ENCODE measurements around the gene TMEM223.
"Not testable (repeated sequence)": the region's sequence is repeated elsewhere in the genome, so short reads cannot be mapped to it uniquely, and the experiment has no call there.

The TMEM223 gene

DNA sequence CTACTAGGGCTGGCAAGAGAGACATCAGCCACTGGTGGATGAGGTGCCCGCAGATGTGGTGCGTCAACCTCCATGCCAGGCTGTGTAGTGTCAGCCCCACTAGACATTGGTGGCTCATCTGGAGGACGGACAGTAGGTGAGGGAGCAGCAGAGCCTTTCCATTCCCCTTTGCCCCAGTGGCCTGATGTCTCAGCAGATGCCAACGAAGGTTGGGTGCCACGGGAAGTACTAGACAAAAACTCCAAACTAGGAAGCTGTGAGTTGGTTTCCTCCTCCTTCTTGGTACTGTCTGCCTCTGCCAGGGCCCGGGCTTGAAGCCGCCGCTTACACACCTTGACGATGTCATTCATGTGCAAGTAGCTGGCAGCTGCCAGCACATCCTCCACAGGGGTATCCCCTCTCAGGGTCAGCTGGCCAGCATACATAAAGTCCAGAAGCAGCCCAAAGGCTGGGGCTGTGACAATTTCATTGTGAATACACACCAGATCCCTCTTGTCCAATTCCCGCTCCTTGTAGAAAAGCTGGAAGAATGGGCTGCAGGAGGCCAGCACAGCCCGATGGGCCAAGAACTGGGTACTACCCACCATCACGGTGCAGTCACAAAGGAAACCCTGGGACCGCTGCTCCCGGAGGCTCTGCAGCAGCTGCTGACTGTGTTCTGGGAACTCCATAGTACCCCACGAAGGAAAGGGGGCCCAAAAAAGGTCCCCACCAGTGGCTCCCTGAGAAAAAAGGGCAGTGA is 38.6 kb downstream of the TMEM223 start:
- no peak for DNase-seq (ENCODE audit: low read depth)

- DNase-seq (ENCODE audit: low read depth), result no peak
Observed at GRCh38 chr11:62752177-62752785, 39.5 kb downstream of the TMEM223 start.

DNA sequence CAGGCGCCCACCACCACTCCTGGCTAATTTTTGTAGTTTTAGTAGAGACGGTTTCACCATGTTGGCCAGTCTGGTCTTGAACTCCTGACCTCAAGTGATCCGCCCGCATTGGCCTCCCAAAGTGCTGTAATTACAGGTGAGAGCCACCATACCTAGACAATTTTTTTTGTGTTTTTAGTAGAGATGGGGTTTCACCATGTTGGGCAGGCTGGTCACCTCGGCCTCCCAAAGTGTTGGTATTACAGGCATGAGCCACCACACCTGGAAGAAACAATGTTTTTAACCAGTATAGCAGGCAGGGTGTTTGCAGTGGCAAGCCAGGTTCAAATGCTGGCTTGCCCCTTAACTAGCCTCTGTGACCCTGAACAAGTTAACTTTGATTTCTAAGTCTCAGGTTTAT is 41.9 kb downstream of the TMEM223 start:
- not testable (repeated sequence) for DNase-seq (ENCODE audit: low read depth)

DNA sequence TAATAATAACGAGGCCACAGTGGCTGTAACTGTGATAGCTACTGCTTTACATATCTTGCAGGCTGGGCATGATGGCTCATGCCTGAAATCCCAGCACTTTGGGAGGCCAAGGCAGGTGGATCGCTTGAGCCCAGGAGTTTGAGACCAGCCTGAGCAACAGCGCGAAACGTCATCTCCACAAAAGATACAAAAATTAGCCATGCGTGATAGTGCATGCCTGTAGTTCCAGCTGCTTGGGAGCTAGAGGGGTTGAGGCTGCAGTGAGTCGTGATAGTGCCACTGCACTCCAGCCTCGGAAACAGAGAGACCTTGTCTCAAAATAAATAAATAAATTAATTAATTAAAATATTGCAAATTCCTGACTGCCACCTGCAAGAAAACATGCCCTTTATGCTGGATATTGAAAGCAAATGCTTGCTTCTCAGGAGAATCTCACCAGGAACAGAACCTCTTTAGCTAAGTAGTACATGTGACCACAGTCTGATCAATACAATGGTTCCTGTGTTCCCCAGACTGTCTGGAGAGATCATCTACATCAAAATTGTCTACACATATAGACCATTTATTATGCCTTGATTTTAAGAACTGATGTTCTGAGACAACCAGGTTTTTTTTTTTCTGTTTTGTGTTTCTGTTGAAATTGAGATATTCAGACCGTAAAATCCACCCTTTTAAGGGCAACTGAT is 44.2 kb downstream of the TMEM223 start:
- no peak for DNase-seq (ENCODE audit: low read depth)
